ENCODE measurements around the gene FOXO1.

The FOXO1 gene

GRCh38 chr13:40522282-40522681, 144.2 kb downstream of the FOXO1 start:
- no peaks in the 10 kb centered on the region for H3K27me3 Mint-ChIP-seq
- peak overlapping the region; percentile 62 for H3K27ac Mint-ChIP-seq
- H3K4me1 Mint-ChIP-seq (ENCODE audit: low read depth) = peaks cover 66% of the 10 kb centered on the region
- no peaks in the 10 kb centered on the region for H3K9me3 Mint-ChIP-seq
- H3K36me3 Mint-ChIP-seq (ENCODE audit: low read depth) = no peaks in the 10 kb centered on the region
- no peak overlapping the region for H3K4me3 Mint-ChIP-seq

DNA sequence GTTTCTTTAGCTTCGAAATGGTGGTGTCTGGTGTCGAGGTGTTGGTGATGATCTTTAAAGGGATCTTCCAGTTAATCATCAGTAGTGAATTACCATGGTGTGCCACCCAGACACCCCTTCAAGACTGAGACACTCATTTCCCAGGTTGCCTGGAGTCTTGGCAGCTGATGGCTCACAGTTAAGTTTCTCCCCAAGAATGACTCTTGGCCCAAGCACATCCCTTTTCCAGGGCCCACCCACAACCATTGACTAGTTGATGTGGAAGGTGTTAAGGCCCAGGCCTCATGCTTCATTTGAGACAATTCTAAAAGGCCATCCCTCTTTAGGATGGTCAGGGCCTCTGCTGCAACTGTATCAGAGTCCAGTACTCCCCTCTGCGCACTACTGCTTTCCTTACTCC, 145.5 kb downstream of the FOXO1 start:
- peaks cover 1% of the 10 kb centered on the region for H3K9me3 Mint-ChIP-seq

DNA sequence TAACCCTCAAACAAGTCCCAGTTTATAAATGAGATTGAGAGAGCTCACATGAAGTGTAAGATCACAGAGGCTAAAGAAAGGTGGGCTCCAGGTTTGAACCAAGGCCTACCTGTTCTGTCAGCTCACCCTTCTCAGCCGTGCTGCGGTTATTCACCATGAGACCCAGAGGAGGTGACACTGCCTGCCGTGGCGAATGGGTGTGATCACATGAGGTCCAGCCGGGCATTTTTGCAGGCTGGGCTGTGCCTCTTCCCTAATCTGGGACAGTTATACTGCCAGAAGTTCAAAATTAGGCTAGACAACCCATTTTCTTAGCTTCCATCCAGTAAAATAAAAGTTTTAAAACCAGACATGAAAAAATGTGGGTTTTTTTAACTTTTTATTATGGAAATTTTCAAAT, 146.8 kb downstream of the FOXO1 start:
- Mint-ChIP-seq H3K27ac (peak overlapping the region; percentile 81), H3K4me1 (ENCODE audit: low read depth) (peaks cover 70% of the 10 kb centered on the region), H3K4me3 (no peak overlapping the region), H3K9me3 (peaks cover 3% of the 10 kb centered on the region), H3K36me3 (ENCODE audit: low read depth) (no peaks in the 10 kb centered on the region), H3K27me3 (no peaks in the 10 kb centered on the region)

More for the DNA sequence above, 145.5 kb downstream of the FOXO1 start:
- Mint-ChIP-seq H3K27ac (peak overlapping the region; percentile 40), H3K36me3 (ENCODE audit: low read depth) (no peaks in the 10 kb centered on the region), H3K27me3 (no peaks in the 10 kb centered on the region), H3K4me3 (no peak overlapping the region), H3K4me1 (ENCODE audit: low read depth) (peaks cover 78% of the 10 kb centered on the region)

DNA sequence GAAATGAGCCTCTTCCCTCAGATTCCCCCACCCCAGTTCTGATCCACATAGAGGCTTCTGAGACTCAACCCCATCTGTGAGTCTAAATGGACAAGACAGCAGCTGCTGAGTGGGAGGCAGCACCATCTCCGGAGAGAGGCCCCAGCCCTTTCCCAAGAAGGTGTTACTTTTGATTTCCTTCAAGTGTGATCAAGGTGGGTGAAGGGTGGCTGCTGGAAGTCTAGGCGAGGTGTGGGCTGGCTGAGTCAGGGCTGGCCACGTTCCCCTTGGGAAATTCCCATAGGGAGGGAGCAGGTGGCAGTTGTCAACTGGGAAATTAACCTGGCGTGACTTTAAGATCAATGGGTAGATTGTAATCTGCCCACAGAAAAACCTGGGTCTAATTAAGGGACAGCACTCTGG, 148.0 kb downstream of the FOXO1 start:
- no peaks in the 10 kb centered on the region for H3K27me3 Mint-ChIP-seq
- H3K4me1 Mint-ChIP-seq (ENCODE audit: low read depth) = peaks cover 79% of the 10 kb centered on the region
- peak overlapping the region; percentile 95 for H3K27ac Mint-ChIP-seq
- H3K36me3 Mint-ChIP-seq (ENCODE audit: low read depth) = no peaks in the 10 kb centered on the region
- H3K9me3 Mint-ChIP-seq = peaks cover 3% of the 10 kb centered on the region
- H3K4me3 Mint-ChIP-seq = peak overlapping the region; percentile 76

DNA sequence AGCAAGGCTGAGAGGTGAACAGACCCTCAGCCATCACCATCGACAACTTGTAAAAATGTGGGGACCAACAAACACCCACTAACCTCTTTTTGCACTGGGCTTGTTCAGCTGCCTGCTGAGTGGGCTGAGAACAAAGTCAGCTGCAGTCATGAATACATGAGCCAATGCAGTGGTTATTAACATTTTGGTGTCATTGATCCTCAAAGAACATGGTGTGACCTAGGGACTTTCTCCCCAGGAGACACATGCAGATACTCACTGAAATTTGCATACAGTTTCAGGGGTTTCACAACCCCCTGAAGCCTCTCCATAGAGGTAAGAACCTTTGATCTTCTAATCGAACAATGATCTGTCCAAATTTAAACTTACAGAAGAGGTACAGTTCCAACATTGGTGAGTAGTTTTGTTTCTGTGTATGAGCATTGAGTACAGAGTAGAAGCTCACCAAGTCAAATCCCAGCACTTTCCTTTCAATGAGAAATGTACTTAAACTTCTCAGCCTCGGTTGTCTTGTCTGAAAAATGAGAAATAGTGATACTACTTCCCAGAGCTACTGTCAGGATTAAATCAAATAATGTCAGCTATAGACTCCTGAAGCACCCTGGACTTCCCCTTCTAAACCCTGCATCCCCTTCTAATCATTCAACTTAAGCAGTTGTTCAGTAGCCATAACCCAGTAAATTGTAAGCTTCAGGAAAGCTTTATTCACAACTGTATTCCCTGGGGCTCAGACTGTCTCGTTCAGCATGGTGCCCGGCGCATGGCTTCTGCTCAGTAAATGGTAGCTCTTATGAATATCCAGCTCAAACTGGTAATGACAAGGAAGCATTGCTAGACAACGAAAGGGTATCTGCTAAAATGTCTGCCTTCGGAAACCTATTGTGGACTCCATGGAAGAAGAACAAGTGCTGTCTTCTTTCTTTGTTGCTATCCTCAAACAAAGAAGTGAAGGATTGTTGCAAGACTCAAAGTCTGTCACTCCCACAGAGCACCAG, 148.7 kb downstream of the FOXO1 start:
- Mint-ChIP-seq H3K4me1 (ENCODE audit: low read depth) (peaks cover 86% of the 10 kb centered on the region), H3K36me3 (ENCODE audit: low read depth) (no peaks in the 10 kb centered on the region), H3K9me3 (peaks cover 3% of the 10 kb centered on the region), H3K27ac (peak overlapping the region; percentile 95), H3K4me3 (peak overlapping the region; percentile 76), H3K27me3 (no peaks in the 10 kb centered on the region)

DNA sequence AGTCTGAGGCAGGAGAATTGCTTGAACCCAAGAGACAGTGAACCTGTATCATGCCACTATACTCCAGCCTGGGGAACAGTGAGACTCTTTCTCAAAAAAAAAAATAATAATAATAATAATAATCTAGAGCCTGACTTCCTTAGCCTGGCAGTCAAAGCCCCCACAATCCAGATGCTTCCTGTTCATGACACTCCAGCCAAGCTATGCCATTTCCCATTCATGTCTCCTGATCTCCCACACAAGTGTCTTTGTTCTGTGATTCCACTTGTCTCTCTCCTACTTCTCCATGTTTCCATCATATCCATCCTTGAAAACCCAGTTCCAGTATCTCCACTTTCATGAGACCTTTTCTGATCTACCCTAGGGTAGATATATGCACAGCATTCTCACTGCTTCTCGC, 150.7 kb downstream of the FOXO1 start:
- H3K4me1 Mint-ChIP-seq (ENCODE audit: low read depth) = peaks cover 73% of the 10 kb centered on the region
- no peak overlapping the region for H3K4me3 Mint-ChIP-seq
- peak overlapping the region; percentile 0 for H3K27ac Mint-ChIP-seq
- H3K36me3 Mint-ChIP-seq (ENCODE audit: low read depth) = no peaks in the 10 kb centered on the region
- H3K9me3 Mint-ChIP-seq = peaks cover 3% of the 10 kb centered on the region
- no peaks in the 10 kb centered on the region for H3K27me3 Mint-ChIP-seq

DNA sequence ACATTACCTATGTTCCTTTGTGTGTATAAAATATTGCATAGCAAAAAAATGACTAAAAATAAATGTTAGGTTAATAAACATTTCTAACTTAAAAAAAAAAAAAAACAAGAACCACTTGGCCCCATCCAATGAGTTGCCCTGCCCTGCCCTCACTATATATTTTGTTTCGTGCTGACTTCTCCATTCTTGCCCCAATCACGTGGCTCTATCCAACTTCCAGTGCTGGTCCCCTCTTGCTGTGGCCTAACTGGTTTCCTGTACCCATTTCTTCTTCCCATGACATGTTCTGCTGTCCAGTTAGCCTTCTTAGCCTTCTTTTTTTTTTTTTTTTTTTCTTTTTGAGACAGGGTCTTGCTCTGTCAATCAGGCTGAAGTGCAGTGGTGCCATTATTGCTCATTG, 151.6 kb downstream of the FOXO1 start:
- Mint-ChIP-seq H3K27ac (no peak overlapping the region), H3K27me3 (no peaks in the 10 kb centered on the region), H3K9me3 (peaks cover 3% of the 10 kb centered on the region), H3K36me3 (ENCODE audit: low read depth) (no peaks in the 10 kb centered on the region), H3K4me3 (no peak overlapping the region), H3K4me1 (ENCODE audit: low read depth) (peaks cover 68% of the 10 kb centered on the region)

DNA sequence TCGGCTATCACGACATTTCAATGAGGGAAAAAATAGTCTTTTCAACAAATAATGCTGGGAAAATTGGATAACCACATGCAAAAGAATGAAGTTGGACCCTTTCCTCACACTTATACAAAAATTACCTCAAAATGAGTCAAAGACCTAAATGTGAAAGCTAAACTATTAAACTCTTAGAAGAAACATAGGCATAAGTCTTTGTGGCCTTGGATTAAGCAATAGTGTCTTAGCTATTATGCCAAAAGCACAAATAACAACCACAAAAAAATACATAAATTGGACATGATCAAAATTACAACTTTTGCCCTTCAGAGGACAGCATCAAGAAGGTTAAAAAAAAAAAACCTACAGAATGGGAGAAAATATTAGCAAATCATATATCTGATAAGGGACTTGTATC, 156.6 kb downstream of the FOXO1 start:
- Mint-ChIP-seq H3K4me1 (ENCODE audit: low read depth) (peaks cover 73% of the 10 kb centered on the region), H3K4me3 (no peak overlapping the region), H3K36me3 (ENCODE audit: low read depth) (no peaks in the 10 kb centered on the region), H3K27ac (no peak overlapping the region), H3K9me3 (no peaks in the 10 kb centered on the region), H3K27me3 (no peaks in the 10 kb centered on the region)

DNA sequence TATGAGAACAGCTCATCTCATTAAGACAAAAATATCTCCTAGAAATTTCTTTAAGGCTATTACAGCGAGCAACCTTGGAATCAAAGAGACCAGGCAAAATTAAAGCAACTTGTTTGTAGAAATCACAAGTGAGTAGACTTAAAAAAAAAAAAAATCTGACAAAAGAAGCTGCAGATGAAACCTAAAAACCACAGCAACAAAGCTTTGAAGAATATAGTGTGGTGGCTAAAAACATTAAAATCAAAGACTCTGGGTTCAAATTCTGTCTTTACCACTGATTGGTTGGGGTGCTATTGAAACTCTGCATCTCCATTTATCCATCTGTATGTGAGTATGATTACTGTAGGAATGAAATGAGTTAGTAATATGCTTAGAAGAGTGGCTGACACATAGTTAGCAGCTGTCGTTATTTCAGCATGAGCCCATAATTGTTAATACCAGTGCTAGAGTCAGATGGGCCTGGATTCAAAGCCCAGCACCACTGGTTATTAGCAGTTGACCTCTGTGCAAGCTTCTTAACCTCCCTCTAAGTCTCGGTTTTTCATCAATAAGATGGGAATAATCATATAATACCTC, 157.6 kb downstream of the FOXO1 start:
- Mint-ChIP-seq H3K27ac (peak overlapping the region; percentile 8), H3K27me3 (no peaks in the 10 kb centered on the region), H3K4me1 (ENCODE audit: low read depth) (peaks cover 76% of the 10 kb centered on the region), H3K4me3 (no peak overlapping the region), H3K36me3 (ENCODE audit: low read depth) (no peaks in the 10 kb centered on the region), H3K9me3 (no peaks in the 10 kb centered on the region)

DNA sequence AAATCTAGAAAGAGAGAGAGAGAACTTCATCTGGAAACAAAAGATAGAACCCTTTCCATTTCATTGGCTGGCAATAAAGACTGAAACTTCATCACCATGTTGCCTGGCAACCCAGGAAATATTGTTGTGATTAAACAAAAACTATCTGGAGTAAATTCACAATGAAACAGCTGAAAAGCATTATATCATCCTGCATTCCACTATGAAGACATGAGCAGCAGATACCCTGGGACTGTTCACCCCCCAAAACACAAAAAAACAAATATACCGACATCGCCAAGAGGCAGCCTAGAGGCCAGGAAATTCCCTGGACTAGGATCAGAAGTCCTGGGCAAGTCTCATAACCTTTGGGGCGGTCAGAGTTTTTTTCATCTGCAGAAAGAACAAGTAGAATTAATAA, 158.3 kb downstream of the FOXO1 start:
- H3K4me1 Mint-ChIP-seq (ENCODE audit: low read depth) = peaks cover 69% of the 10 kb centered on the region

DNA sequence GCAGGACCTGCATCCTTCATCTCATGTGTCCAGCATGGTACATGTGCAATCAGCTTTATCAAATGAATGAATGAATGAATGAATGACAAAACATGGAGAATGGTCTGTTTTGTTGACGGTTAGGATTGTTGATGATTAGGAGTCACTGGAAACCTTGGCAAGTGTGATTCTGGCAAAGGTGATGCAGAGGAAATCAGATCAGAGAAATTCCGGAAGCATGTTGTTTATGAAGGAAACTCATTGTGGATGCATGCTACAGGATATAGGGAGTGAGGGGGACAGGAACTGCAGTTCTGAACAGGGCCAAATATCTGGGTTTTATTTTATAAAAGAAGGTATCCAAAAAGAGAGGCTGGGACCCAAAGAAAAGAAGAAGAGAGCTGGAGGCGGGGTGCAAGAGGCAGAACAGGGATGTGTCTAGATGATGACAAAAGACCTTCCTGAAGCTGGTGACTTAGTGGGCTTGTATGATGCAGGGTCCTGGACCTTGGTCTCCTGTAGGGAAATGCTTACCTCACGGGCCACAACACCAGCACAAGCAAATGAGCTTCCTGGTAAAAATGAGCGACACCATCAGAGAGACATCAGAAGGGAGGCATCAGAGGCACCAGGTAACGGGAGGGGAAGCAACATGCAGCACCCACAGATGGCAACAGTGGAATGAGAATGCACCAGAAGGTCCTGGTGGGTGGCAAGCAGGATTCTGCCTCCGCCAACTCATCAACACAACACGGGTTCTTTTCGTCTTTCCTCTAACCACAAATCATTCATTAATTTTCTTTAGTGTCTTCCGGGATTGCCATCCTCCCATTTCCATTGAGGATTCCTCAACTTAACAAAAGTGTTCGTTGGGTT, 159.6 kb downstream of the FOXO1 start:
- Mint-ChIP-seq H3K9me3 (no peaks in the 10 kb centered on the region), H3K4me3 (no peak overlapping the region), H3K36me3 (ENCODE audit: low read depth) (no peaks in the 10 kb centered on the region), H3K27me3 (no peaks in the 10 kb centered on the region), H3K27ac (peak overlapping the region; percentile 55), H3K4me1 (ENCODE audit: low read depth) (peaks cover 59% of the 10 kb centered on the region)

More for the DNA sequence above, 158.3 kb downstream of the FOXO1 start:
- peak overlapping the region; percentile 55 for H3K27ac Mint-ChIP-seq
- no peaks in the 10 kb centered on the region for H3K9me3 Mint-ChIP-seq
- H3K4me3 Mint-ChIP-seq = no peak overlapping the region
- no peaks in the 10 kb centered on the region for H3K36me3 Mint-ChIP-seq (ENCODE audit: low read depth)
- H3K27me3 Mint-ChIP-seq = no peaks in the 10 kb centered on the region
